ENCODE data around the gene ZYG11A.

- TF ChIP-seq CTCF (IDR thresholded peaks at IDR 0.05; ENCODE audit: insufficient read depth, low read length, poor library complexity, severe bottlenecking), result no peak
- no peak for TF ChIP-seq EZH2phosphoT487 (conservative IDR thresholded peaks at IDR 0.05; ENCODE audit: low read length)
Observed at GRCh38 chr1:52850951-52851350, 8.4 kb downstream of the ZYG11A start.

All from SU-DHL-6 (cell line).